Kasumi-1 (cell line): Measurements from ENCODE around the gene RPS15.

Source experiments
- DNase-seq, 2 experiments: peaks; one replicate each; lab custom pipeline; 2025; lab: John Stamatoyannopoulos, UW

RPS15 gene

DNA sequence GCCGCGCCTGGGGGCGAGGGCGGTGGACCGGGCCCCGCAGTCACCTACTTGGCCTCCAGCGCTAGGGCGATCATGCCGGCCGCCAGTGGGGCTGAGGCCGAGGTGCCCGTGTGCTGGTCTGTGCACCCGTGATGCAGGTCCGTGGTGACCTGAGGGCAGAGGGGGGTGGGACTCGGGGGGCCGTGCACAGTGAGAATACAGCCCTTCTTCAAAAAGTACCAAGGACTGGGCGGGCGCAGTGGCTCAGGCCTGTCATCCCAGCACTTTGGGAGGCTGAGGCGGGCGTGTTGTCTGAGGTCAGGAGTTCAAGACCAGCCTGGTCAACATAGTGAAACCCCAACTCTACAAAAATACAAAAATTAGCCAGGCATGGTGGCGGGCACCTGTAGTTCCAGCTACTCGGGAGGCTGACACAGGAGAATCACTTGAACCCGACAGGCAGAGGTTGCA is 45.8 kb downstream of the RPS15 start:
- no peak for DNase-seq

DNA sequence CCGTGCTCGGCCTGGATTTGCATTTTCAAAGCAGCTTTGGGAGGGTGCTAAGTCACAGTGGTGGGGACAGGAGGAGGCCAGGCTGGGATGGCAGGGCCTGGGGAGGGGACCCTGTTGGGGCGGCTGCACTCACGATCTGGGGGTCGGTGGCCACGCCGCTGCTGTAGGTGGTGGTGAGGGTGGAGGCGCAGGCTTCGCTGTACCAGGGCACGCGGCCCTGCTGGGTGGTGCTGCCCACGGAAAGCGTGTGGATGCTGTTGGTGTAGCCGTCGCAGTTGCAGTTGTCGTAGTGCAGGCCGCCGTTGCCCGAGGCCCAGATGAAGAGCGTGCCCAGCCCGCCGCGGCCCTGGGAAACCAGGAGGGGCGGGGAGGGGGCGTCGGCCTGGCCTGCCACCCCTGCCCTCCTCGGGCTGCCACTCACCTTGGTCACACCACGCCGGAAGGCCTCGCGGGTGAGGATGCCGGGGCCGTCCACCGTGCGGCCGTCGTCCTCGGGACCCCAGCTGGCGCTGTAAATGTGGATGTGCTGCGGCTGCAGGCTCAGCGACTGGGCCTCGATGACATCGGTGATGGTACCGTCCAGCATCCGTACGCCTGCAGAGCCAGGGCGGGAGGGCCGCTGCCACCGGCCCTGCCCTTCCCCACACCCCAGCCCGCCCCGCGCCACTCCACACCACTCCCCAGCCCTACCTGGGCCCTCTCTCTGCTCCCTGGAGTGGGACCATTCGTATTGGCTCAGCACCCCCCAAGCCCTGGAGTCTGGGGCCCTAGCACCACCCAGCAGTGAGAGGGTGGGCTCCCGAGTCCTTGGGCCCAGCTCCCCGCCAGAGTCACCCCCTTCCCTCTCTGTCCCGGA is 48.8 kb downstream of the RPS15 start:
- DNase-seq: no peak

DNA sequence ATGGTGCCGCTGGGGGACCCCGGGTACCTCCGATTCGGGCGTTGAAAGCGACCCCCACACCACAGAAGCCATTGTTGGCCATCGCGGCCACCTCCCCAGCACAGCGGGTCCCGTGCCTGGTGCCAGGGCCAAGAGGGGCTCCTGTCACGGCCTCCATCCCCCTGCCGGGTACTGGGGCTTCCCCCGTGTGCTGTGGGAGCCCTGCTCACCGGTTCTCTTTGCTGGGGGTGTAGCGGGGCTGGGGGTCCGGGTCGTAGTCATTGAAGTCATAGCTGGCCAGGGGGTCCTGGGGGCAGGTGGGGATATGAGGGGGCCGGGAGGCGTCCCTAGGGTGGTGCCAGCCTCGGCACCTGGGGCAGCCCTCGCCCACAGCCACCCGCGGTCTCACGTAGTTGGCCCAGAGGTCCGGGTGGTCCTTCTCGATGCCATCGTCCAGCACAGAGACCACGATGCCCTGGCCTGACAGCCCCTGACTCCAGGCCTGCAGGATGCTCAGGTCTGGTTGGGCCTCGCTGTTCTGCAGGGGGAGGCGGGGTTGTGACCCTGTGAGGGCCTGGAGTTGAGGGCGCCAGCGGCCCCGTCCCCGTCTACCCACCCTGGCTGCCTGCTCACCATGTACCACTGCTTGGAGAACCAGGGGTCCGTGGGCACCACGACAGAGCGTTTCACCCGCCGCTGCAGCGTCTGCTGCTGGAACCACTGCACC is 49.5 kb downstream of the RPS15 start:
- no peak for DNase-seq

DNA sequence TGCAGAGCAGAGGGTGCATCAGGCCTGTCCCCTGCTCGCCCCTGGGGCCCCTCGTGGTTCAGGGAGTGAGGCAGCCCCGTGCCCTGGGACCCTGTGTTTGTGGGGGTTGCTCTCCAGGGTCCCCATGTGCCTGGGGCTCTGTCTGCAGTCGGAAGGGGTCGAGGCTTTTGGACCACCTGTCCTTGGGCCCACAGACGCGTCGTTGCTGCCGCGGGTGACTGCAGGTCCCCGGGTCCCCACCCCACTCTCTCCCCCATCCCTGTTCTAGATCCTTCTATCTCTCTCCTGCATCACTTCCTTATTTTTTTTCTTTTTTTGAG is 50.0 kb downstream of the RPS15 start:
- no peak for DNase-seq

DNA sequence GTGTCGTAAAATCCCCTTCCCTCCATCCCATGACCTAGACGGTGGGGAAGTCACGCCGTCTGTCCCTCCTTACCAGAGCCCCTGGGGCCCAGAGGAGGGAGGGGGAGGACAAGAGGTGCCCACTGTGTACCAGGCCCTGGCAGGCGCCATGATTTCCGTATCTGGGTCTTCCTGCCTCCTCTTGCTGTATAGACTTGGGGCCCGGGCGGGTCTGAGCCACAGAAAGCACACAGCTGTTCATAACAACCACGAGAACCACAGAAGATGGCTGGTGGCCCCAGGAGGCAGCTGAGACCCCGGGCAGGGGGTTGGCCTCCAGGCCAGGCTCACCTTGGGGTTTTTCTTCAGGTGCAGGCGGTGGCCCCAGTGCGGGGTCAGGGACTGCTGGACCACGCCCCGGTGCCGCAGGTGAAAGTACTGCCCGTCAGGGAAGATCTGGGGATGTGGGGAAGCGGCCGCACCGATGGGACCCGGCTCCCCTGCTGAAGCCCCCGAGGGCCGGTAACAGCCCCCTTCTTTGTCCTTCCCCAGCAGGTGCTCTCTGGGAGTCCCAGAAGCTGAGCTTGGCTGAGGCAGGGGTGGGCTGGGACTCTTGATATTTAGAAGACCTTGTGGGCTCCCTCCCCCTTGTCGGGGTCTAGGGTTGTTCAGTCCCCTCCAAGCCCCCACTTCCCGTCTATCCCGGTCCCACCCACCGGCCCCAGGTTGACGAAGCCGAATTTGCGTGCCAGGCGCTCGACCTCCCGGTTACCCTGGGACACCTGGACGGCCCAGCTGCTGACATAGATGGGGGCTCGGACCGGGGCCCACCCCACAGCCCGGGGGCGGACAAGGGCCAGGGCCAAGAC is 51.5 kb downstream of the RPS15 start:
- DNase-seq: no peak
